GM19035 (cell line): ENCODE results near the gene SIK1.
"Not testable (repeated sequence)": the region's sequence is repeated elsewhere in the genome, so short reads cannot be mapped to it uniquely, and the experiment has no call there.

Experiments
- ATAC-seq: cut with Tn5 transposase; IDR thresholded peaks from one replicate; pipeline ENCODE4 v1.9.1; 2021; ENCODE audit not compliant: unreplicated experiment

The SIK1 gene

GRCh38 chr21:43398000-43398399 is 28.9 kb downstream of the SIK1 start:
- ATAC-seq, result not testable (repeated sequence)

- ATAC-seq, result not testable (repeated sequence)
These were observed 29.5 kb downstream of the SIK1 start for GRCh38 chr21:43397439-43397808.

- ATAC-seq, result not testable (repeated sequence)
These were observed 30.0 kb downstream of the SIK1 start for GRCh38 chr21:43396788-43397438.

GRCh38 chr21:43383351-43383750 is 43.6 kb downstream of the SIK1 start:
- ATAC-seq, result not testable (repeated sequence)

GRCh38 chr21:43382902-43383301 is 44.0 kb downstream of the SIK1 start:
- ATAC-seq, result not testable (repeated sequence)

- ATAC-seq, result peak; percentile 63
These were observed 45.9 kb downstream of the SIK1 start for GRCh38 chr21:43380852-43381533.

- peak; percentile 18 for ATAC-seq
These were observed 46.6 kb downstream of the SIK1 start for GRCh38 chr21:43380337-43380736.

GRCh38 chr21:43379626-43380122 is 47.3 kb downstream of the SIK1 start:
- not testable (repeated sequence) for ATAC-seq

GRCh38 chr21:43376478-43376882 is 50.5 kb downstream of the SIK1 start:
- ATAC-seq, result no peak

GRCh38 chr21:43375837-43376477 is 51.0 kb downstream of the SIK1 start:
- ATAC-seq, result no peak

- no peak for ATAC-seq
These were observed 51.7 kb downstream of the SIK1 start for GRCh38 chr21:43375006-43375836.

GRCh38 chr21:43374228-43374885 is 52.6 kb downstream of the SIK1 start:
- no peak for ATAC-seq

- ATAC-seq, result no peak
These were observed 53.3 kb downstream of the SIK1 start for GRCh38 chr21:43373362-43374227.

- no peak for ATAC-seq
These were observed 54.1 kb downstream of the SIK1 start for GRCh38 chr21:43372663-43373361.

GRCh38 chr21:43371786-43372185 is 55.1 kb downstream of the SIK1 start:
- no peak for ATAC-seq

GRCh38 chr21:43370888-43371570 is 55.9 kb downstream of the SIK1 start:
- no peak for ATAC-seq

GRCh38 chr21:43370091-43370658 is 56.8 kb downstream of the SIK1 start:
- no peak for ATAC-seq

GRCh38 chr21:43369596-43370090 is 57.3 kb downstream of the SIK1 start:
- ATAC-seq, result no peak
